ENCODE measurements around the gene CDK4.

- TF ChIP-seq EZH2phosphoT487 (IDR thresholded peaks at IDR 0.05; ENCODE audit: low read length) (no peak), CTCF (IDR thresholded peaks at IDR 0.05; ENCODE audit: low read length) (no peak)
Measured at GRCh38 chr12:57723630-57723962, 28.5 kb downstream of the CDK4 start.
